OCI-LY1 (cell line): ENCODE data around the gene NPAS3.

ENCODE experiments used
- CTCF ChIP-seq: fragments of 200-600 bp; sonication (generic), shearing (Covaris generic); IDR thresholded peaks from 2 replicates; pipeline ENCODE4 v1.5.1; 2017; ENCODE audit warnings: mild to moderate bottlenecking, antibody characterized with exemption, low read length, moderate library complexity, mixed read lengths
- EZH2 ChIP-seq: fragments of 200-600 bp; sonication (generic), shearing (Covaris generic); IDR thresholded peaks from 2 replicates; pipeline ENCODE4 v1.8.0; 2017; ENCODE audit warnings: borderline replicate concordance, mixed run types, mild to moderate bottlenecking, antibody characterized with exemption, low read length, moderate library complexity, mixed read lengths

- TF ChIP-seq CTCF (no peak), EZH2 (no peak)
Measured at GRCh38 chr14:33714527-33715226, 776.0 kb downstream of the NPAS3 start.
